Glomerular visceral epithelial cell (primary cell): ENCODE measurements around the gene FMO3.

ENCODE experiments used
- DNase-seq: peaks from one replicate; pipeline ENCODE4 v3.0.0-alpha.2; 2016; ENCODE audit errors: extremely low spot score

The FMO3 gene

GRCh38 chr1:171116676-171117075, 26.0 kb downstream of the FMO3 start:
- no peak for DNase-seq

GRCh38 chr1:171117085-171117484, 26.4 kb downstream of the FMO3 start:
- DNase-seq, result no peak

- no peak for DNase-seq
Measured at GRCh38 chr1:171119648-171120047, 28.9 kb downstream of the FMO3 start.

- DNase-seq, result no peak
Measured at GRCh38 chr1:171122299-171122698, 31.6 kb downstream of the FMO3 start.

DNA sequence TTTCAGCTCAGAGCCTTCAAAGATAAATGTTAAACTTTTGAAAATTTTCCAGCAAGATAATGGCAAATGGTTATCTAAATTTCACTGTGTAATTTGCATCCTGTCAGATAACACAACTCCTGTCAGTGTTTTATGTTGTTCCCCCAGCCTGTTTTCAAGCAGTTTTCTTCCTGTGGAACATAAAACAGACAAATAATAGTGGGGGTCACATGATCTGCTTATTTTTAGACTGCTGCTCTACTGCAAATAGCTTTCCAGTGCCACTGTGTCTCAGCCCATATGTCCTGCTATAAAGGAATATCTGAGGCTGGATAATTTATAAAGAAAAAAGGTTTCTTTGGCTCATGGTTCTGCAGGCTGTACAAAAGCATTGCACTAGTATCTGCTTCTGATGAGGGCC, 32.2 kb downstream of the FMO3 start:
- DNase-seq, result no peak

DNA sequence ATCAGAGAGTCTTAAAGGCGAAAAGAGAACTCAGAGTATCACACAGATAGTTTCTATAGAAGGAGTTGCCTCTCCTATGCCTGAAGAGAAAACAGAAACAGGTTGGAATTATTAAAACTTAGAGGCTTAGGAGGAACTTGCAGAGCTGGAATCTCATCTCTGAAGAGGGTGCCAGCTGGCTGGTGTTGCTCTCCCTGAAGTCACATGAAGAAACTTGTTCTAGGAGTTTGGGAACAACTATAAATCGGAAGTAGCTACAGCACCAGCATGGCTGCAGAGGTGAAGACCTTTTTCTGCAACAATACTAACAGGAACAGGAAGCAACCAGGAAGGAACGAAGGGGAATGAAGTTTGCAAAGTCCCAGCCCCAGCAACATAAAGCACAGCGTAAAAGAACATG, 35.8 kb downstream of the FMO3 start:
- DNase-seq, result no peak

DNA sequence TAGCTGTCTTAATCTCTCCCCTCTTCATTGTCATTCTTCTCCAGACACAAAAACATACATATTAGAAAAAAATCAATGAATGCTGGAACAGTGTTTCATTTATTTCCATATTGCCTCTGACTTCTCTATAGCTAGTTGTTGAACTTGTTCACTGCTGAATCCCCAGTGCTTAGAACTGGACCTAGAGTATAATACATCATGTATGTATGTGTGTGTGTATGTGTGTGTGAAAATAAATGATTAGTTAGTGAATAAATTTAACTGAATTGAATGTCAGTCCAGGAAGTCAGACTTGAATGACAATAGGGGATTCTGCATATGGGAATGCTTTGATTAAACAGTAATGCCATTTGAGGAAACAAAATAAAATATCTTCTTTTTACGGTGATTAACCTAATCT, 36.4 kb downstream of the FMO3 start:
- DNase-seq, result no peak

GRCh38 chr1:171127501-171127900, 36.8 kb downstream of the FMO3 start:
- no peak for DNase-seq

DNA sequence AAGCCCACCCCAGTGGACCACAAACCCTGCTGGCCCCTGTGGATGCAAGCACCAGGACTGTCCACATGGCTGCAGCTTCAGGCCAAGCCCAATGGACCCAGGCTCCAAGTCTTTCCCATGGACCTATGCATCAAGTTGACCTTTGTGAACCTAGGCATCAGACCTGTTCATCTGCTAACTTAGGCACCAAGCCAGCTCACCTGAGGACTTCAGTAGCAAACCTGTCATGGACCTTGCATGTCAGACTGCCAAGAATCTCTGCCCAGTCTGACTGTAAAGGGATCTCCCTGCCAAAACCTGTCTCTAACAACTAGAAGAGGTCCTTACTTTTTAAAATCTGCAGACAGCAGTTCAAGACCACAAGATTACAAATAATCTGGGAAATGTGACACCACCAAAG, 37.8 kb downstream of the FMO3 start:
- no peak for DNase-seq

- DNase-seq, result no peak
Measured at GRCh38 chr1:171134204-171134923, 43.7 kb downstream of the FMO3 start.

GRCh38 chr1:171137580-171137979, 46.9 kb downstream of the FMO3 start:
- DNase-seq, result no peak

DNA sequence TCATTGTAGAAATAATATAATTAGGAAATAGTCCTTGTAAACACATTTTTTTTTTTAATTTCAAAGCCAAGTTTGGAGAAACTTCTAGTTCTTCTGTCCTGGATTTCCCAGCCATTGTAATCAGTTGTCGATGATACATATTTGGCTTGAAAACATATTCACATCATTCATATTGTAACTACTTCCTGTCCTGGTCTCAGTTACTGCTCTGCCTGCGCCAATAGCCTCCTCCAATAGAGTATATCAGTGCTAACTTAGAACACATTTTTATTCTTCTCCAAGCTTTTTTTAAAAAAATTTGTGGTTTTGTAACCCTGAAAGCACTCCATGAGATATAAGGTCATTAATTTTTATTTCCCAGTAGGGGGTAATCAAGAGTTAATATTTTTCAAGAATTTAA, 48.3 kb downstream of the FMO3 start:
- DNase-seq, result no peak

DNA sequence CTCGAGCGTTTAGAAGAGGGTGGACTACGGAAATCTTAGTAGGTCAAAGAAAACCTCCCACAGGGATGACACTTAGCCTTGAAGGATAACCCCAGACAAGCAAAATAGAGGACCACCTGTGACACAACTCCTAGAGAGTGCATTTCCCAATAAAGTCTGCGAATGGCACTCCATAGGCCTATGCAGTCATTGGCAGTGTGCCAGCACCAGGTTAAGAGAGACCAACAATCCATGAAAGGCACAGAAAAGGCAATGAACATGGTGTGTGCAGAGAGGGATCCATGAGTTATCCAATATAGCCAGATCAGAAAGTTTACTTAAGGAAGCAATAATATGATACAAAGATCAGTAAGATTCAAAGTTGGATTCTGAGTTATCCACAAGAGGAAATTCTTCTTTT, 49.2 kb downstream of the FMO3 start:
- no peak for DNase-seq

DNA sequence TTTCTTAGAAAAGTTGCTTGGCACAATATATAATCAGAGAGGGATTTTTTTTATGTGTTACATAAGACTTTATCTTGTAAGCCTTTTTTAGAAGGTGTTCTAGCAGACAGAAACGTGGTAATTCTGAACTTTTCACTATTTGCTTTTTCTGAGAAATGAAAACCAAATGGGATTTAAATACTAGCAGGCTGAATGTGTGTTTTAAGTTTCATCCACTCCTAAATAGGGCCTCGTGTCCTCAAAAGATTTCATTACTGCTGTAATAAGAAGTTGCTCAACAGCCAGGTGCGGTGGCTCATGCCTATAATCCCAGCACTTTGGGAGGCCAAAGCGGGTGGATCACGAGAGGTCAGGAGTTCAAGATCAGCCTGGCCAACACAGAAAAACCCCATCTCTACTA, 49.7 kb downstream of the FMO3 start:
- DNase-seq, result no peak

DNA sequence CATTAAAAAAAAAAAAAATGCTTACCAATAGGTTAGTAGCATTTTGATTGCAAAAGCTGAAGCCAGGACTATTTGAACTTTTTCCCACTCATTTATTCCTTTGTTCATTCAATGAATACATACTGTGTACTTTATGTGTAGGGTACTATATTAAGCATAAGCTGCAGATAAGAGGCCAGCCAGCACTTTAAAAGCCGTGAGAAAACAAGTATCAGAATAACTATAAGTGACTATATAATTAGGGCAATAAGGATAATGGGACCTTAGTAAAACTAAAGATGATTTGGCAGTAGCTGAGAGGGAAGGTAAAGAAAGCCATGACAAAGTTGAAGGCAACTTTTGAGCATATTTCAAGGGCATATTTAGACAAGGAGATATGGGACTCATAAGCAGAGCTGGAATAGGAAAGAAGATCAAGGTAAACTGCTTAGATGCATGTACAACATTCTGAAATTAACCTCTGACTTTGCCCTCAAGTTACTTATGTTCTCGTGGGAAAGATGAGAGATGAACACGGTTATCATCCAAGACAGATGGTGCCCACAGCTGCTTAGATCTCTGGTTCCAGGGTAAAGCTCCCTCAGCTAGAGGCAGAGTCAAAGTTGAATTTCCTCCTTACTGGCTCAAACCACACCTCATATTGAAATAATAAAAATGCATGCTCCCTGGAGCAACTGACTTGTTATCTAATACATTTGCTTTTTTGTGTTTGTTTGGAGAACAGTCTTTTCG, 50.4 kb downstream of the FMO3 start:
- no peak for DNase-seq

DNA sequence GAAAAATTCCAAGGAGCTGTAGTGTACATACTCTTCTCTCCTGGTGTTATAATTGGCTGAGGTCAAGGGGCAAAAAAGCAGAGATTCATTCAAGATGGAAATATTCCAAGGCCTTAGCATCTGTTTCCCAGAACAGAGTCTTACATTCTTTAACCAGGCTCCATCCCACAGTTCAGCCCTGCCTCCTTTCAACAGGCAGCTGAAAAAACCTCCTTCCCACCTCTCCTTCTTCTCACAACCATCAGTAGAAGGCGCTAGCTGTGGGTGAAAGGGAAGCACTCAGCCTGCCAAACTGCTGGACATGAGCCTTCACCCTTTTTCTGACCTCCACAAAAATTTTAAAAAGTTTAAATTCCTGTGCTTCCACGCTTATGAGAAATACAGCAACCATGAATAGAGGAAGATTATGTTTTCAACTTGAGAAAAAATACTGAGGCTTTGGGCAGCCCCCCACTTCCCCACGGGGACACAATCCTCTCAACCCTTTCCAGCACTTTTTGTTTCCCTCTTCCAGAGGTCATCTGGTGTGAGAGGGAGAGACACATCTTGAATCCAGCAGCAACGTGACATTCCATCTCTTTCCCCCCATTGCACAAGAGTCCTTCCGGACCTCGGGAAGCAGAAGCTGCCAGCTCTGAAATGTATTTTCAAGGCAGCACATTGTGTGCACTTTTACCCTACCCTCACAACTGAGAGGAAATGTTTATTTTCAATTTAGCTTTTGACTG, 51.1 kb downstream of the FMO3 start:
- no peak for DNase-seq

DNA sequence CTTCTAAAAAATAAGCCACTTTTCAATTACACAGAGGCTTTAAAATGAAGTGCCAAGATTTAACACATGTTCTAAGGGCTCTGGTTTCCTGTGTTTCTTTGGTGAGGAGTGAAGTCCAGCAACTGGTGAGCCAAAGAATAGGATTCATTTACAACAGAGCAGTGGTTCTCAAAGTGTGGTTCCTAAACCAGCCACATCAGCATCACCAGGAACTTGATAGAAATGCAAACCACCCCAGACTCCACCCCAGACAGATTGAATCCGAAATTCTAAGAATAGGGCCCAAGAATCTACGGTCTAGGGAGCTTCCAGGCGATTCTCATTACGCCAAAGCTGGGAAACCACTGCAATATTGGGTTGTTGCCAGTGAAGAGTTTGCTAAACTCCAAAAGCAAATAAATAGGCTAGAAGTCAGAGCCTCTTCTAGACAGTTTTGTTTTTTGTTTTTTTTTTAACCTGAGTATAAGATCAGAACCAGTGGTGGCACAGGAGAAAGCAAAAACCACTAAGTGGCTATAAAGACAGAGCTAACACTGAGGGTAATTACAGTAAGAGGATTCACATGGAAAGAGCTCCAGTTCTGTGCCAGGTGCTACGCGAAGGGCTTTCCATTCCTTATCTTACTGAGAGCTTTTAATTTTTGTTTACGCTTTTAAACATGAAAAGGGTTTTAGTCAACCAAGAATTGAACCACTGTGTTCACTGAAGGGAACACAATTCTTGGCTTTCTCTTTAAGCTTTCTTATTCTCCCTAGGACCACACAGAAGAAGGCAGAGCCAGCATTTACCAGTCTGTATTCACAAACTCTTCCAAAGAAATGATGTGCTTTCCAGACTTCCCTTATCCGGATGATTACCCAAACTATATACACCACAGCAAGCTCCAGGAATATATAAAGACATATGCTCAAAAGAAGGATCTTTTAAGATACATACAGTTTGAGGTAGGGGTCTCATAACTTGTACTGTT, 52.0 kb downstream of the FMO3 start:
- no peak for DNase-seq

DNA sequence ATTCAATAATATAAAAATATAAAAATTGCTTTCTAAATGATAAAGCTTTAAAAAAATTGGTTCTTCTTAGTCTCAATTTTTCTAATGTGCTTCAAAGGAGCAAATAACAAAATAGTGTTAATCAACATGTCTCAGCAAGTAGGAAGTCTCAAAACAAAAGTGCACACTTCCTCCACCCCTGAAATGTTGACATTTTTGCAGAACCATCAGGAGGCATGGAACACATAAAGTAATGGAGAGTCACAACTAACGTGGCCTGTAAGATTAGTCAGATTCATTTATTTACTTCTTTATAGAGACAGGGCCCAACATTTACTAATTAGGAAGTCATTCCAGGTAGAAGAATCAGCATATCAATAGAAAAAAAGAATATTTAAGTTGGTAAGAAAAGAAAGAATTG, 59.5 kb downstream of the FMO3 start:
- DNase-seq, result no peak

GRCh38 chr1:171152549-171152948, 61.8 kb downstream of the FMO3 start:
- DNase-seq, result no peak

DNA sequence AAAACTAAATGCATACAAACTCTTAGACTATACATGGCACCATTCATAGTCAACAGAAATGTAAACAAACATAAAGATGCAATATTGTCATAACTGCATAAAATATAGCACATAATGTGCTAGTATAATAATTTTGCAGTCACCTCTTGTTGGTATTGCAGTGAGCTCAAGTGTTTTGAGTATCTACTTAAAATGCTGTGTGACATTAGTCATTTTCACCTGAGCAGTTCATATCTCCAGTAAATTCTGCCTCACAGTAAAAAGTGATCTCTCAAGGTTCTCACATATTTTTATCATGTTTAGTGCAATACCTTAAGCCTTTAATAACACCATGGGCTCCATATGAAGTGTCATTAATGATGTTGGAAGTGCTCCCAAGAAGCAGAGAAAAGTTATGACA, 64.8 kb downstream of the FMO3 start:
- no peak for DNase-seq

GRCh38 chr1:171158096-171158495, 67.4 kb downstream of the FMO3 start:
- DNase-seq, result no peak

GRCh38 chr1:171158551-171158950, 67.8 kb downstream of the FMO3 start:
- DNase-seq, result no peak
